HPDE6-E6E7 (cell line): ENCODE results near the gene OSBPL3.

Experiments
- DNase-seq: peaks from one replicate; pipeline ENCODE4 v3.0.0; 2011; ENCODE audit warnings: missing footprints; ENCODE audit errors: extremely low spot score

OSBPL3 gene

DNA sequence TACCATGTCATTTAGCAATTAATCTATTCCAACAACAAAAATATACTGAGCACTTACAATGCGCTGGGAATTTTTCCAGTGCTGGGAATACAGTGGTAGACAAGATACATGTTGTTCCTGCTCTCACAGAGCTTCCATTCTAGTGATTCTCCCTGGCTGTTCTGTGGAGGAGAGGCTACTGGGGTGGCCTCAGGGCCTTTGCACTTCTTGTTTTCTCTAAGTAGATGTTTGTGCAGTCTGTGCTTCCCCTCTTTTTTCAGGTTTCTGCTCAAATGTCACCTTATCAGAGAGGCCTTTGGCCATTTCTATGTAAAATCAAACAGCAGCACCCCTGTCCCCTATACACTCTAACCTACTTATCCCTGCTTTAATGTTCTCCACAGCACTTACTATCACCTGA, 24.7 kb downstream of the OSBPL3 start:
- no peak for DNase-seq

DNA sequence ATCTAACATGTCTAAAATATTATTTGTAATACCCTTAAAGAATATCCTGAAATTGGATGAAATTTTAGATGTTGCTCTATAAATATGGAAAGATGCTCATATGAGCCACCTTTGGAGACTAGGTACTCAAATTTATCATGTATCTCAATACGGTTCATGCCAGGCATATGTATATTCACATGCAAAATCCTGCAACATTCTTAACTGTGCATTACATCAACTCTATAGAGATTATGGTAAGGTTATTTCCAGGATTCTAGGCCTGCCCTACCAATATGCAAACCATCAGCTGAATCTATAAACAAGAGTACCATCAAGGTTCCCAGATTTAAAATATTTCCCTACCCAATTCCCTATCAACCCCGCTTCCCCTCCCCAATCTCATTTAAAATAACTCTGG, 27.5 kb downstream of the OSBPL3 start:
- no peak for DNase-seq

DNA sequence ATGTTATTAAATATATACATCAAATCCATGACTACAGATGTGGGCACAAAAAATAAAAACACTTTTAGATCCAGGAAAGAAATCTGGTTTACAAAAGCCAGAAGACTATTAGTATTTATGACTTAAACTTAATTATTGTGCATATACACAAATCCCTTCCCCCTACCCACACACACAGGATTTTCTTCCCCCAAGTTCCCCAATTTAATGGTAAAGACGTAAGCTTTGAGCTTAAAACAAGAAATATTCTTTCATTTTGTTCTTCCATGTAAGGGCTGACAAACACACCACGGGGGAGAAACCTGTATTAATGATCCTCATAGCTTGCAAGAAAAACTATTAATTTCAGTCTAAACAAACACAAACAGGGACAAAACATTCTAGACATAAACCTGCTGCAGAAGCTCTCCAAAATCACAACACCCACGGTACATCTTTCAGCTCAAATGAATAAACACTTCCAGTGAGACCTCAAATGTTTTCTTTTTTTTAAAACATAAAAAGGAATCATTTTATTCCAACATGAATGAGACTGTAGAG, 28.5 kb downstream of the OSBPL3 start:
- DNase-seq, result no peak

DNA sequence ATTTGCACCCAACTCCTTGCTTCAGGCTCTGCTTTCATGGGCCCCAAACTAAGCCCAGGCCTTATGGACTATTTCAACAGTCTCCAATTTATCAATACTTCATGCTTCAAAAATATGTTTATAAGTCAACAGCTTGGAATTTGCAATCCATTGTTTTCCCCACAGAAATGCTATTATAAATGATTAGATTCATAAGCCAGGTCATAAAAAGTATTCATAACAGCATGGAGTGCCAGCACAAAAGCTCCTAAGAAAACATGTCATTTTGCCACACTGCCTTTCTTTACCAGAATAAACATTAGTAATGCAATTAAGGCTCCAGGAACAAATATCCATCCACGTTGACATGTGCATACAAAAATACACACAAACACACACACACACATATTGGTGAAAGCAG, 30.1 kb downstream of the OSBPL3 start:
- DNase-seq, result no peak

- no peak for DNase-seq
Observed at GRCh38 chr7:24948739-24949138, 31.2 kb downstream of the OSBPL3 start.

DNA sequence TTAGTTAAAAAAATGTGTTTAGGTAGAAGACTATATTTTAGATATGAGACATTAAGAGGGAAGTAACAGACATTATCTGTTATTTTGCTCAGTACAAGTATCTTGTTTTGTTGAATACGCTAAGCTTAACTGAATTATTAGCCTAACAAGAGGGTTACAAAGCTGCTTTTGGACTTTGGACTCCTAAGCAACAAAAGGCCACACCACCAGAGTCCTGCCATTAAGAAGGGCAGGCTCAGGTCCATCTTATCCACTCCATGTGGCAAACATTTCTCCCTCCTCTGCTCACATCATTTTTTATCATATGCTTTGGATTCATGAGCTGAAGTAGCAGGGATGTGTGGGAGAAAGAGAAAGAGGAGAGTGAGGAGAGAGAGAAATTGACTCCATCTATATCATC, 33.5 kb downstream of the OSBPL3 start:
- DNase-seq, result no peak

DNA sequence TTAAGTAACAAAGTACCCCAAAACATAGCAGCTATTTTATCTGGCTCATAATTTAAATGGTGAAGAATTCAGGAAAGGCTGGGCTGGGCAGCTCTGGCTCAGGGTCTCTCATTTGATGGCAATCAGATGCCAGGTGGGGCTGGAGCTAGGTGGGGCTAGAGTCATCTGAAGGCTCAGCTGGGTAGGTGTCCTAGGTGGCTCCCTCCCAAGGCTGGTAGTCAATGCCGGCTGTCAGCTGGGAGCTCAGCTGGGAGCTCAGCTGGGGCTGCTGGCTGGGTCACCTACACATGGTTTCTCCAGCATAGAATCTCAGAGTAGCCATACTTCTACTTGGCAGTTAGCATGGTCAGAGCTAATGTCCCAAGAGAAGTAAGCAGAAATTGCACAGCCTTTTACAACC, 34.1 kb downstream of the OSBPL3 start:
- no peak for DNase-seq

DNA sequence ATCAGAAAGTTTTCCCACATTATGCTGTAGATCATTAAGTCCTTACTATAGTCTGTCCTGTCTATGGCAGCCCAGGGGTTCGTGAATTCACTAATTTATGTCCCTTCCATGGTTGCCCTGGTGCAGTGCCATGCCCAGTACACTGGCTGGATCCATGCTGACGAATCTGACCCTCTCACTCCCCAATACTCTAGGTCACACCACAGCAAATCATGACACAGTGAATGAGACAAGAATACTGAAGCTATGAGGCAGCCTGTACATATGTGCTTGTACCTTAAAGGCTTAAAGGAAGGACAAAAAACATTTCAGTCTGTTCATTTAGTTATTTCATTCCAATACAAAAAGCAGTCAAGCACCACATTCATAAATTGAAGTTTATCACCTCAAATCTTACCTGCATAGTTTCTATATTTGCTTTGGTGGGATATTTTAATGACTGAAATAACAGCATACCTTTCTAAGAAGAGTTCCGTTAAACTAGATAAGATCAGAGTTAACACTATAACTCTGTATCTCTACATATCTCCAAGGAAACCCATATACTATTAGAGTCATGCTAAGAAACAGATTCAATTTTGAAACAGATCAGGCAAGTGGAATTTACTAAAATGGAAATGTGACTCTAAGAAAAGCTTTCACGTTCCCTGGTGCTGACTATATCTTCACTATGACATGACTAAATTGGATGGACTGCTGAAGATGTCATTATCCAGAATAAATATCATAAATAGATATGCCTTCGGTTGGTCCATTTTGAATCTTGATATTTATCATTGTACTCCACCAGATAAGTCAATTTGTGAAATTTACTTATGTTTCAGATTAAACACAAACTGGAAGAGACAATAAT, 36.7 kb downstream of the OSBPL3 start:
- no peak for DNase-seq

DNA sequence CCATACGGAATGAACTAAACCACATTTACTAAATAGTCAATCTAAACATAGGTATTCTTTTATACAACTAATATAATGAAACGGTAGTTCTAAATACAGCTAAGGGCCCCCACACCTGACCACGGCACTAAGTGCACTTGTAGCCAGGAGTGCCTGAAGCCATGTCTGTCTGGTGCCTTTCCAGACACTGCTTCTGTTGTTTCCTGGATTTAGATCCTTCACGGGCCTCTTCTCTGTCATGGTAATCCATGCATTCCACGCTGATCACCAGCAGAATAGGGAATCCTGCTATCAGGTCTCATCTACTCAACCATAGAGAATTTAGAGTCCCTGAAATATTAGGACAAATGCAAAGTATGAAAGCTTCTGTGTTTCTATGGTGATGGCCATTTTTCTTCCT, 37.8 kb downstream of the OSBPL3 start:
- DNase-seq, result no peak

GRCh38 chr7:24939416-24939815, 40.6 kb downstream of the OSBPL3 start:
- no peak for DNase-seq

DNA sequence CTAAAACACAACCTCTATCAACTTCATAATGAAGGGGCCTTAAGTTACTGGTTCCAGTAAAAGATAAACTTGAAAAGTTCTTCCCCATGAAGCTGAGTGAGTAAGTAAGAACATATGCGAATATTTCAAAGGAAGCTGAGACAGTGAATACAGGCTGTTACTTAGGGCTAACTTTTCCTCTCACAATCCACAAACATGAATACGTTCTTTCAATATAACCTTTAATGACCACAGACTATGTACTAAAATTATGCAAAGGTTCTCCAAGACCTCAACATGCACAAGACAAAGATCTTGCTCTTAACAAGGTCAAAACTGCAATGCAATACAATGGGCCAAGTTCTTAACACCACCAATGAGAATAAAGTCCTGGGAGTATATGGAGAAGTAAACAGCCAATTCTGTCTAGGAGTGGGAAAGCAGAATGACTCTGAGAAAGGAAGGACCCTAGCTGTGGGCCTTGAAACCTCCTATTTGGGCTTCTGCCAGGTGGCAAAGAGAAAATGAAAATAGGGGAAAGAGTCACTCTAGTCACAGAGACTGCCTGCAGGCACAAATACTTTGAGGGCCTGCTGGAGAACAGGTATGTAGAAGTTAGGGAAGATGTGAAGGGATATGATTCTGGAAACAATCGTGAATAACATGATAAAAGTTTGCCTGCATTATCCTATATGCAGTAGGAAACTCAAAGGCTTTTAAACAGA, 43.7 kb downstream of the OSBPL3 start:
- no peak for DNase-seq

DNA sequence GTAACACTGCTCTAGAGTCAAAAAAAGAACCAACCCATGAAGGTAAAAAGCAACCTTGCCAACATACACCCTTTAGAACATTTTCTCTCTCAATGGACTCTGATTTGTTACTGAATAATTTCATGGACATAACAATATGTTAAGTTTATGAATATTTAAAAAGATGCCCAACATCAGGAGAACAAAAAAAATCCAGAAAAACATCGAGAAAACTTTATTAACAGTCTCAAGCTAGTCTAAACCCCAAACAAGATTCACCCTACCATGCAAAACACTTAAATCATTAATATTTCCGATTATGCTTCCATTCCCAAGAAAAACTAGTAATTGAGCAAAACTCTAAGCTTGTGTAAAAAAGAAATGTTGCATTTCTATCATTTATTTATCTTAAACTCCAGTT, 46.7 kb downstream of the OSBPL3 start:
- no peak for DNase-seq

DNA sequence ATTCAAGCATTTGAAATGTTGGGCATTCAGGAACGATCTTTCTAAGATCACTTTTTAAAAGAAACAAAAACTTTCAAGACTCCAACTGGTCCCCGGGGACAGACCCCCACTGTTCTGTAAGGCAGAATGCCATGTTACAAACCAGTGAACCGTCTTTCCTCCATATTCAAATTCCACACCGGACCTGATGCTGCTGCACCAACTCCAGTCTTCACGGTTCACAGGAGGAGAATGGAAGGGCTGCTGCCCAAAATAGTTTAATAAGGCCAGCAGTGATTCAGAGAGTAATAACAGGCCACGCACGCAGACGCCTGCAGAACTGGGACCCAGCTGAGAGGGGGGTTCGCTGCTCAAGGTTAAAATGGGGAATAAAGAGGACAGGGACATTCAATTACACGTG, 47.2 kb downstream of the OSBPL3 start:
- no peak for DNase-seq

DNA sequence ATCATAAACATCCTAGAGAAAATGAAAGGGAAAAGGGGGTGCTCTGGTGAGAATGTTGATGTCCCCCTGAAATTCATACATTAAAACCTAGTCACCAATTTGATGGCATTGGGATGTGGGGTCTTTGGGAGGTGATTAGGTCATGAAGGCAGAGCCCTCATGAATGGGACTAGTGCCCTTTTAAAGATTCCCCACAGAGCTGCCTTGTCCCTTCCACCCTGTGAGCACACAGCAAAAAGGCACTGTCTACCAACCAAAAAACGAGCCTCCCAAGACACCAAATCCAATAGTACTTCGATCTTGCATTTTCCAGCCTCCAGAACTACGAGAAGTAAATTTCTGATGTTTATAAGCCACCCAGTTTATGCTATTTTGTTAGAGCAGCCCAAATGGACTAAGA, 47.6 kb downstream of the OSBPL3 start:
- no peak for DNase-seq

DNA sequence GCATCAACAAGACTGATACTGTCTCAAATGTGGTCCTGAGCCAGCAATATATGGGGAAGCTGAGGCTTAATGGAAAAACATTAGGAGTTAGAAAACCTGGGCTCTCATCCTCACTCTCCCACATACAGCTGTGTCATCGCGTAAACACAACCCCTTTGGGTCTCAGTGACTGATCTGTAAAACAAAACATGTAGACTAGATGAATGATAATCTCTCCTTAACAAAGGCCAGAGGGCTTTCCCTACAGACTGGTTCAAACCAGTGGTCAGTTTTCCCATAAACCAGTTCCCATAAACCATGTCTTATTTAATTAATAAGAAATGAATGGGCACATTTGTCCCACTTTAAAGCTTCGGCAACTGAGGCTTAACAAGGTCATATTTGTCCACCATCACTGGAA, 48.1 kb downstream of the OSBPL3 start:
- DNase-seq, result no peak

GRCh38 chr7:24930856-24931255, 49.1 kb downstream of the OSBPL3 start:
- no peak for DNase-seq

- no peak for DNase-seq
Observed at GRCh38 chr7:24926623-24927524, 53.1 kb downstream of the OSBPL3 start.

GRCh38 chr7:24924375-24924774, 55.6 kb downstream of the OSBPL3 start:
- no peak for DNase-seq

DNA sequence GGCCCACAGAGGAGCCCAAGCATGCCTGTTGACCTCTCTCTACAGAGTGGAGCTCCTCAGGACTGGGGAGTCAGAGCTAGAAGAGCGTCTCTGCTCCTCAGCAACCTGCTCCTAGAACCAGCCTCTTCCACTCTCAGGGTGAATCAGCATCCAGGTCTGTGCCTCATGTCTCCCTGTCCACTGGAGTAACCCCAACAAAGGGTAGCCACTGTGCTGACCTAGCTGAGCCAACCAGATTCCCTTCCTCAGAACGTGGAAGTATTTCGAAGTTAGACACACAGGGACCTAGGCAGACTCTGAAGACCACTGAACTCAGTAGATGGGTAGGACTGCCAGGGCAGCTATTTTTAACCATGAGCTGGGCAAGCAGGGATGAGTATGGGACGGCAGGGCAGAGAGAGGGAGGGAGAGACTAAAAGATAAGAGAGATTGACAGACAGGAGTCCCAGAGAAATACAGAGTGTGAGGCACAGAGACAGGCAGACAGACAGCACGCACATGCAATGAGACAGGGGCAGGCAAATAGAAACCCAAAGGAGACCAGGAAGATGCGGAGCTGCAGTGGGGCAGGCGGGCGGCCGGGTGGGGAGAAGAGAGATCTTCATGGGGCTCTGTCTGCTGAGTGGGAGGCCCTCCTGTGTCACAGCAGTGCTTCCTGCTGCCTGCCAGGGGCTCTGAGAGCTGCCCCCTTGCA, 56.7 kb downstream of the OSBPL3 start:
- no peak for DNase-seq

GRCh38 chr7:24922099-24922773, 57.7 kb downstream of the OSBPL3 start:
- no peak for DNase-seq

DNA sequence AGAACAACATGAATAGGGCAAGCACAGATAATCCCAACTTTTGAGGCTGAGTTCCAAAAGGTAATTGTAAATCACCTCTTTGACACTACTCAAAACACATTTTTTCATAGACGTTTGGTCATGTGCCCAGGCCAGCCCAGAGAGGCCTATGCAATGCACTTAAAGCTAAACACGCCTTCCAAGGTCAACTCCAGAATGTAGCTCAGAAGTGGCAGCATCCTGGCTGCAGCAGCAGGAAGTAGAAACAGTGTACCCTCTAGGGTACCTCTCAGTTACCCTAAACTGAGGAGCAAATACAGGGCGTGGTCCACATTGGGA, 58.7 kb downstream of the OSBPL3 start:
- DNase-seq, result no peak
